AG09319 (cell line): Measurements from ENCODE around the gene SLC17A8.

Experiments
- DNase-seq: peaks from one replicate; pipeline ENCODE4 v3.0.0-alpha.2; 2010; ENCODE audit warnings: low read depth; ENCODE audit errors: extremely low read depth
- TF ChIP-seq, protein P1 (sequence below): IDR thresholded peaks from 2 replicates; pipeline ENCODE4 v1.5.1; 2011; ENCODE audit warnings: low read depth, mild to moderate bottlenecking, inconsistent platforms, low read length, moderate library complexity

The SLC17A8 gene

GRCh38 chr12:100348657-100349454 is 8.0 kb upstream of the SLC17A8 start:
- no peak for DNase-seq
- TF ChIP-seq, protein P1, sequence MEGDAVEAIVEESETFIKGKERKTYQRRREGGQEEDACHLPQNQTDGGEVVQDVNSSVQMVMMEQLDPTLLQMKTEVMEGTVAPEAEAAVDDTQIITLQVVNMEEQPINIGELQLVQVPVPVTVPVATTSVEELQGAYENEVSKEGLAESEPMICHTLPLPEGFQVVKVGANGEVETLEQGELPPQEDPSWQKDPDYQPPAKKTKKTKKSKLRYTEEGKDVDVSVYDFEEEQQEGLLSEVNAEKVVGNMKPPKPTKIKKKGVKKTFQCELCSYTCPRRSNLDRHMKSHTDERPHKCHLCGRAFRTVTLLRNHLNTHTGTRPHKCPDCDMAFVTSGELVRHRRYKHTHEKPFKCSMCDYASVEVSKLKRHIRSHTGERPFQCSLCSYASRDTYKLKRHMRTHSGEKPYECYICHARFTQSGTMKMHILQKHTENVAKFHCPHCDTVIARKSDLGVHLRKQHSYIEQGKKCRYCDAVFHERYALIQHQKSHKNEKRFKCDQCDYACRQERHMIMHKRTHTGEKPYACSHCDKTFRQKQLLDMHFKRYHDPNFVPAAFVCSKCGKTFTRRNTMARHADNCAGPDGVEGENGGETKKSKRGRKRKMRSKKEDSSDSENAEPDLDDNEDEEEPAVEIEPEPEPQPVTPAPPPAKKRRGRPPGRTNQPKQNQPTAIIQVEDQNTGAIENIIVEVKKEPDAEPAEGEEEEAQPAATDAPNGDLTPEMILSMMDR: peak; percentile 21

DNA sequence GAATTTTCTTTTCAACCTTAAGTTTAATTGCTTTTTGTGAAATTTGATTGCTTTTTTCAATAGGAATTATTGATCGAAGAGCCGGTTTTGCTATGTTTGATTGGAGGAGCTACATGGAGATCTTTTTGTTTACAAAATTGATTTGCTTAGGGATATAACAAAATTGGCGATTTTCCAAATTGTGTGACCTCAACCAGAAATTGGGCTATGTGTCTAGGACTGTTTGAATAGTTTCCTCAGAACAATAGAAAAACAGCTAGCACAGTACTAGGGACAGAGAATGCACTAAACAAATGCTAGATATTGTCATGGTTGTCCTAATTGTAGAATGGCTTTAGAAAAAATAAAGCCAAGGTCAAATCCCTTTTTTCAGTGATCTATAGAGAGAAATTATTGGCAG is 2.4 kb downstream of the SLC17A8 start:
- no peak for DNase-seq
- TF ChIP-seq, protein P1: no peak

GRCh38 chr12:100359822-100360221 is 2.9 kb downstream of the SLC17A8 start:
- TF ChIP-seq, protein P1: no peak
- no peak for DNase-seq

- TF ChIP-seq, protein P1: no peak
- no peak for DNase-seq
Measured at GRCh38 chr12:100360450-100360849, 3.6 kb downstream of the SLC17A8 start.

DNA sequence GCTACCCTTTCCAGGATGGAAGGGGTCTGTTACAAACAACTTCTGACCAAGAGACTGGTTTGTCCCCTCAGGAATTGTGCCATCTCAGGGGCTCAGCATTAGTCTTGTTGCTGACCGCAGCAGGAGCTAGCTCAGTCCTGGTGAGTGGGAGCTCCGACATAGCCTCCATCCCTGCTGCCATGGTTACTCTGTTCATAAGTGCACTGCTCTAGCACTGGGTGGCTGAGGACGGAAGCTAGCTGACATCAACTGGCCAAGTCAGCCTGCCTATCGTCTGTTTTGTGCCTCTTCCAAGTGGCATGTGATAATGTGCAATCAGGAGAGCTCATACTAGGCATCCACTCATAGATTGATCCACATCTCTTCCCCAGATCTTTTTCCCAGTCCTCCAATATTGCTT is 7.5 kb downstream of the SLC17A8 start:
- TF ChIP-seq, protein P1: no peak
- DNase-seq: no peak

DNA sequence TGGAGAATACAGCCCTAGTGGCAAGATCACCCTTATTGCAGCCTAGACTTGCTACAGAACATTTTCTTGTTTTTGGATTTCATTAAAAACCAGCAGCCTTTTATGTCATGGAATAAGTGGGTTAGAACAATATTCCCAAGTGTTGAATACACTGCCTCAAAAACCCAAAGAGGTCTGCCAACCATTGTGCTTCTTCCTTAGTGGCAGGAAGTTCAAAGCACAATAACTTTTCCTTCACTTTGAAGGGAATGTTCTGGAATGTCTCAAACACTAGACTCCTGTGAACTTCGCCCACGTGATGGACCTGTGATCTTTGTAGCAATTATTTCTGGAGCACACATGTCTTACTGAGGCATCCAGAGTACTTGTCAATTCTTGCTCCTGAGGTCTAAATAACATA is 8.5 kb downstream of the SLC17A8 start:
- no peak for DNase-seq
- TF ChIP-seq, protein P1: no peak

DNA sequence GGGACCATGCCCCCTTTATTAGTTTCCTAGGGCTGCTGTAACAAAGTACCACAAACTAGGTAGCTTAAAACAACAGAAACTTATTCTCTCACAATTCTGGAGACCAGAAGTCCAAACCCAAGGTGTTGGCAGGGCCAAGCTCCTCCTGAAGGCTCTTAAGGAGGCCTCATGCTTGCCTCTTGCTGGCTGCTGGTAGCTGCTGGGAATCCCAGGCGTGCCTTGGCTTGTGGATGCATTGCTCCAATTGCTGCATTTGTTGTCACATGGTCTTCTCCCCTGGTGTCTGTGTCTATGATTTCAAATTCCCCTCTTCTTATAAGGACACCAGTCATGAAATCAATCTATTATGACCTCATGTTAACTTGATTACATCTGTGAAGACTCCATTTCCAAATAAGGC is 11.2 kb downstream of the SLC17A8 start:
- TF ChIP-seq, protein P1: no peak
- DNase-seq: no peak
